Raji (cell line): ENCODE data around the gene KRT84.

ENCODE experiments used
- POLR2A ChIP-seq: IDR thresholded peaks from 2 replicates; pipeline ENCODE4 v1.6.1; 2011; ENCODE audit warnings: low read depth, low read length, control low read depth; ENCODE audit not compliant: insufficient read depth

Gene KRT84

GRCh38 chr12:52347551-52348510 lies 37.6 kb downstream of the KRT84 start:
- TF ChIP-seq POLR2A: no peak

GRCh38 chr12:52347016-52347415 lies 38.4 kb downstream of the KRT84 start:
- no peak for TF ChIP-seq POLR2A

- TF ChIP-seq POLR2A: no peak
Measured at GRCh38 chr12:52346593-52346992, 38.9 kb downstream of the KRT84 start.

GRCh38 chr12:52344111-52344510 lies 41.3 kb downstream of the KRT84 start:
- TF ChIP-seq POLR2A: no peak

DNA sequence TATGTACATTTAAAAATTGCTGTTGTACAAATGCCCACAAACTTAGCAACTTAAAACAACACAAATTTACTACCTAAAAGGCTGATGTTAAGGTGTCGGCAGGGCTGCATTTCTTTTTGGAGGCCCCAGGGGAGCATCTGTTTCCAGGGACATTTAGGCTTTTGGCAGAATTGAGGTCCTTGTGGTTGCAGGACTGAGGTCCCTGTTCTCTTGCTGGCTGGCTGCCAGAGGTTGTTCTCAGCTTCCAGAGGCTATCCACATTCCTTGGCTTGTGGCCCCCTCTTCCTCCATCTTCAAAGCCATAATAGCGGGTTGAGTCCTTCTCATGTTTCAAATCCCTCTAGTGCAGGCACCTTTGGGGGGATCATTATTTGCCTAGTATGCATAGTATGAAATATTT lies 41.9 kb downstream of the KRT84 start:
- TF ChIP-seq POLR2A: no peak

GRCh38 chr12:52342781-52343490 lies 42.5 kb downstream of the KRT84 start:
- TF ChIP-seq POLR2A: no peak

GRCh38 chr12:52341066-52341580 lies 44.3 kb downstream of the KRT84 start:
- TF ChIP-seq POLR2A: no peak

DNA sequence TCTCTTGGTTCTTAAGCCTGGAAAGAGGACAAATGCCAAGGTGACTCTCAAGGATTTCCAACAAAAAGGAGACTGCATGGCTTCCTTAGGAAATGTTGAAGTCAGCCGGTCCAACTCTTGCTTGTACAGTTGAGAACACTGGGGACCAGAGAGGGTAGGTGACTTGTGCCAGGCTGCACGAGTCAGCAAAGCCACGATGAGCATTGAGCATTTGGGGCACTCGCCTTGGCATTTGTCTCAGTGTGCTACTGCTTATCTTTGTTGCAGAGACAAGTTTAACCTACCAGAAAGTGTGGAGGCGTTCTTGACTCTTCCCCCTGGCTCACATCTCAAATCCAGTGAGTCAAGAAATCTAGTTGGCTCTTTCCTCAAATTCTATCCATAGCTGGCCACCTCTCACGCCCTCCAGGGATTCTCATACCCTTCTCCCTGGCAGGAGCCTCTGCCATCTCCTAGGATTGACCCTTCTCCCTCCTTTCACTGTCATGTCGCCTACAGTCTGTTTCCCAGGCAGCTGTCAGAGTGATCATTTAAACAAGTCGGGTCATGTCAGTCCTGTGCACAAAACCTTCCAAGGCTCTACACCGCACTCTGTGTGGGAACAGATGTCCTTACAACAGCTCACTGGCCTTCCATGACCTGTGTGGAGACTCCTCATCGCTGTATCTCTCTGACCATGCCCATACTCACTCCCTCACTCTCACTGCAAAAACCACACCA lies 47.1 kb downstream of the KRT84 start:
- no peak for TF ChIP-seq POLR2A

- TF ChIP-seq POLR2A: no peak
Measured at GRCh38 chr12:52337054-52337453, 48.4 kb downstream of the KRT84 start.

DNA sequence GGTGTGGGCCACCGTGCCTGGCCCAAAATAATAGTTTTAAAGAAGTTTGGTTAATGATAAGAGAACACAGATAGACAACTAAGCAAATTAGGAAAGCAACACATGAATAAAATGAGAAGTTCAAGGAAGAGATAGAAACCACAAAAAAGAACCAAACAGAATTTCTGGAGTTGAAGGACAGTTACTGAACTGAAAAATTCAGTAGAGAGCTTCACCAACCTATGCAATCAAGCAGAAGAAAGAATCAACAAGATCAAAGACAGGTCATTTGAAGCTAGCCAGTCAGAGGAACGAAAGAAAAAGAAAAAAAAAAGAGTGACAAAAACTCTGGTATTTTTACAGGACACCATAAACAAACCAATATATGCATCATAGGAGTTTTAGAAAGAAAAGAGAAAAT lies 48.8 kb downstream of the KRT84 start:
- no peak for TF ChIP-seq POLR2A

DNA sequence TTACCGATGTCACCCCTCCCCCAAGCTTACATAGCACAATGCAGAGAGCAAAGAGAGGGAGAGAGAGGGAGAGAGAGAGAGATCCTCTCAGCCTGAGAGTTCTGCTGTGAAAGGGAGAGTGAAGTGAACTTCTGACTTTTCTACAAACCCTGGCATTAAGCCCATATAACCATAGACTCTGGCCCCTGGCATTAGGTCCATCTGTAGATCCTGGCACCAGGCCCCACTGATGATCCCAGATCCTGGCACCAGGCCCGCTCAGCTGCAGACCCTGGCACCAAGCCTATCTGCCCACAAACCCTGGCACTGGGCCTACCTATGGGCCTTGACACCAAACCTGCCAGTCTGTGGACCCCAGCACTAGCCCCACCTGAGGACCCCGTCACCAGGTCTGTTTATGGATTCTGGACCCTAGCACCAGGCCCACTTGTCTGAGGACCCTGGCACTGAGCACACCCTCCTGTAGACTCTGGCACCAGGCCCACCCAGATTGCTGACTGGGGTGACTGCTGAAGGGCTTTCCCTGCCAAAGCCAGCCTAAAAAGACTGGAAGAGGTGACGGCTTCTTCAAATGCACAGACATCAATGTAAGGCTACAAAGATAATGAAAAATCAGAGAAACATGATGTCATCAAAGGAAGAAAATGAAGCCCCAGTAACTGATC lies 49.7 kb downstream of the KRT84 start:
- no peak for TF ChIP-seq POLR2A

- TF ChIP-seq POLR2A: no peak
Measured at GRCh38 chr12:52334185-52334584, 51.3 kb downstream of the KRT84 start.

GRCh38 chr12:52333321-52333720 lies 52.1 kb downstream of the KRT84 start:
- no peak for TF ChIP-seq POLR2A

GRCh38 chr12:52332381-52332780 lies 53.1 kb downstream of the KRT84 start:
- TF ChIP-seq POLR2A: no peak

GRCh38 chr12:52331833-52332232 lies 53.6 kb downstream of the KRT84 start:
- no peak for TF ChIP-seq POLR2A

- TF ChIP-seq POLR2A: no peak
Measured at GRCh38 chr12:52331039-52331438, 54.4 kb downstream of the KRT84 start.
